NOMO-1 treated with dmso at 0.1 percent for 144 hours (cell line): ENCODE data around the gene VWA7.

Experiments
- DNase-seq: peaks from one replicate; lab custom pipeline; 2025; ENCODE audit not compliant: unreplicated experiment; lab: John Stamatoyannopoulos, UW

The VWA7 gene

GRCh38 chr6:31778999-31779885 lies 2.1 kb upstream of the VWA7 start:
- no peak for DNase-seq

- DNase-seq = no peak
Observed at GRCh38 chr6:31778193-31778592, 1.1 kb upstream of the VWA7 start.

GRCh38 chr6:31777667-31778050 lies 531 bp upstream of the VWA7 start:
- DNase-seq = no peak

GRCh38 chr6:31776485-31776988 lies 591 bp downstream of the VWA7 start:
- no peak for DNase-seq

- DNase-seq = no peak
Observed at GRCh38 chr6:31775633-31776484, 1.3 kb downstream of the VWA7 start.

GRCh38 chr6:31775184-31775583 lies 1.9 kb downstream of the VWA7 start:
- DNase-seq = no peak

- DNase-seq = no peak
Observed at GRCh38 chr6:31771992-31772358, 5.2 kb downstream of the VWA7 start.

- DNase-seq = no peak
Observed at GRCh38 chr6:31770860-31771259, 6.3 kb downstream of the VWA7 start.

GRCh38 chr6:31769684-31770371 lies 7.3 kb downstream of the VWA7 start:
- DNase-seq = peak; percentile 75

- no peak for DNase-seq
Observed at GRCh38 chr6:31768363-31769257, 8.5 kb downstream of the VWA7 start.

- DNase-seq = no peak
Observed at GRCh38 chr6:31767096-31767645, 10.0 kb downstream of the VWA7 start.

GRCh38 chr6:31765910-31766794 lies 11.0 kb downstream of the VWA7 start:
- no peak for DNase-seq

- no peak for DNase-seq
Observed at GRCh38 chr6:31765559-31765909, 11.6 kb downstream of the VWA7 start.

GRCh38 chr6:31764198-31764597 lies 12.9 kb downstream of the VWA7 start:
- no peak for DNase-seq

- DNase-seq = no peak
Observed at GRCh38 chr6:31763619-31763940, 13.5 kb downstream of the VWA7 start.

- no peak for DNase-seq
Observed at GRCh38 chr6:31762878-31763618, 14.1 kb downstream of the VWA7 start.

GRCh38 chr6:31762356-31762755 lies 14.8 kb downstream of the VWA7 start, which contains the start of gene SAPCD1:
Gene SAPCD1 (plus strand): TSS chr6:31762656. CDS start chr6:31763055, 399 bp downstream.
- no peak for DNase-seq

GRCh38 chr6:31761343-31761742 lies 15.8 kb downstream of the VWA7 start:
- DNase-seq = no peak
